Activated naive CD8-positive, alpha-beta T cell treated with anti-CD3 and anti-CD28 coated beads, Interleukin-2, amount 10 ng/mL, durations not matched to agents 7 days and 5 days (primary cell): ENCODE results near the gene GLIPR1L2. TPM values are rescaled to one million over a fixed set of nuclear protein-coding genes. Genes with fewer than 3 reads are reported as not detected.
A peak's percentile ranks its signal among the peaks of the same experiment; 100 is the strongest.
"Not testable (repeated sequence)": the region's sequence is repeated elsewhere in the genome, so short reads cannot be mapped to it uniquely, and the experiment has no call there.

Experiments used
- ATAC-seq: fragments of 150-1000 bp; cut with Tn5 transposase; one replicate; pipeline ENCODE4 v1.10.0; 2021; ENCODE audit warnings: low read depth, moderate library complexity
- POLR2A ChIA-PET: fragments of 350-600 bp; sonication (Branson Sonifier 250); formaldehyde crosslinking; loops from one replicate; lab custom pipeline; 2021; ENCODE audit warnings: antibody characterized with exemption; lab: Charles Lee
- DNase-seq: peaks from one replicate; pipeline ENCODE4 v3.0.0; 2021
- H3K27ac Mint-ChIP-seq: one replicate; pipeline ENCODE4 v1.8.0; 2022; ENCODE audit warnings: mild to moderate bottlenecking, mixed read lengths
- H3K27me3 Mint-ChIP-seq: one replicate; pipeline ENCODE4 v1.8.0; 2022; ENCODE audit warnings: mild to moderate bottlenecking, moderate library complexity, mixed read lengths
- H3K36me3 Mint-ChIP-seq: one replicate; pipeline ENCODE4 v1.8.0; 2021; ENCODE audit warnings: mild to moderate bottlenecking, mixed read lengths
- H3K4me1 Mint-ChIP-seq: one replicate; pipeline ENCODE4 v1.8.0; 2021; ENCODE audit warnings: mixed read lengths
- H3K4me3 Mint-ChIP-seq: one replicate; pipeline ENCODE4 v1.8.0; 2022; ENCODE audit warnings: mild to moderate bottlenecking, moderate library complexity, mixed read lengths
- H3K9me3 Mint-ChIP-seq: one replicate; pipeline ENCODE4 v1.8.0; 2021; ENCODE audit warnings: mixed read lengths
- total RNA-seq, 2 experiments: library from RNA; stranded (reverse); gene quantifications; one replicate each; pipeline ENCODE4 v1.2.3, GENCODE V29; 2021

Gene GLIPR1L2
- total RNA-seq: under 1 TPM in 1 of 2 experiments, not detected in 1; 0.28 TPM

DNA sequence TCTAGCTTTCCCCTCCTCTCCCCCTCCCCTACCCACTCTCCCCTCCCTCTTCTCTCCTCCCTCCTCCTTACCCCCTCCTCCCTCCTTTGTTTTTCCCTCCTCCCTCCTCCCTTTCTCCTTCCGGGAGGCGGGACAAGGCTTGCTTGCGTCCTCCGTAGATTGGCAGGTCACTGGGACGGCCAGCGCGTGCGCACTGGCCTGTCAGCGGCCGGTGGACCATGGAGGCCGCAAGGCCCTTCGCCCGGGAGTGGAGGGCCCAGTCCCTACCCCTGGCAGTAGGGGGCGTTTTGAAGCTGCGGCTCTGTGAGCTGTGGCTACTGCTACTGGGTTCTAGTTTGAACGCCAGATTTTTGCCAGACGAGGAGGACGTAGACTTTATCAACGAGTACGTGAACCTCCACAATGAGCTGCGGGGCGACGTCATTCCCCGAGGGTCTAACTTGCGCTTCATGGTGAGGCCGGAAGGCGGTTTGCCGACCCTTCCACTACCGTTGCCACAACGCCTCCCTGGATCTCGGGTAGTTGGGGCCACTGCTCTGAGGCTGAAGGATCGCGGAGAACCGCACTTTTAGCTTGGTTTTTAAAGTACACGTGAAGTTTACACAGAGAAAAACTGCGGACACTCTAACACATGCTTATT lies at the start of gene GLIPR1L2:
TSS of gene GLIPR1L2 (plus strand) at position 191 of the 640 bp plus-strand sequence. CDS start at position 219, 28 bp downstream.
- peaks cover 13% of the 10 kb centered on the region for H3K36me3 Mint-ChIP-seq
- POLR2A ChIA-PET: interaction anchor here (1.0 to 3.2 kb wide), 6 partner anchors 87 to 120 kb away, joined by 4 to 28 read pairs (median 6); partner anchors contain the start of genes GLIPR1 and KRR1
- peak within 1 kb of the TSS; percentile 93 for H3K27ac Mint-ChIP-seq
- peak; percentile 98 for ATAC-seq
- DNase-seq: peak; percentile 89
- H3K27me3 Mint-ChIP-seq: no peaks in the 10 kb centered on the region
- H3K4me1 Mint-ChIP-seq: peaks cover 30% of the 10 kb centered on the region
- H3K4me3 Mint-ChIP-seq: peak within 1 kb of the TSS; percentile 91
- no peaks in the 10 kb centered on the region for H3K9me3 Mint-ChIP-seq

DNA sequence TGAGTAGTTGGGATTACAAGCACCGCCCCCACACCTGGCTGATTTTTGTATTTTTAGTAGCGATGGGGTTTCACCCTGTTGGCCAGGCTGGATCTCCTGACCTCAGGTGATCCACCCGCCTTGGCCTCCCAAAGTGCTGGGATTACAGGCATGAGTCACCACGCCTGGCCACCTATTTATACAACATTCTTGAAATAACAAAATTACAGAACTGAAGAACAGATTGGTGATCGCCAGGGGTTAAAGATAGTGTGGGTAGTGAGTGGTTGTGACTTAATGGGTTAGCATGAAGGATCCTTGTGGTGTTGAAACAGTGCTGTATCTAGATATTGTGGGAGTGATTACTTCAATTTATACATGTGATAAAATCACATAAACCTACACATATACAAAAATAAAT lies 49.0 kb upstream of the GLIPR1L2 start:
- Mint-ChIP-seq H3K27me3 (peaks cover 6% of the 10 kb centered on the region), H3K4me3 (no peak overlapping the region), H3K27ac (no peak overlapping the region), H3K9me3 (peaks cover under 1% of the 10 kb centered on the region), H3K4me1 (peaks cover 13% of the 10 kb centered on the region), H3K36me3 (peaks cover 2% of the 10 kb centered on the region)
- DNase-seq: no peak
- POLR2A ChIA-PET: no interaction called here
- no peak for ATAC-seq

DNA sequence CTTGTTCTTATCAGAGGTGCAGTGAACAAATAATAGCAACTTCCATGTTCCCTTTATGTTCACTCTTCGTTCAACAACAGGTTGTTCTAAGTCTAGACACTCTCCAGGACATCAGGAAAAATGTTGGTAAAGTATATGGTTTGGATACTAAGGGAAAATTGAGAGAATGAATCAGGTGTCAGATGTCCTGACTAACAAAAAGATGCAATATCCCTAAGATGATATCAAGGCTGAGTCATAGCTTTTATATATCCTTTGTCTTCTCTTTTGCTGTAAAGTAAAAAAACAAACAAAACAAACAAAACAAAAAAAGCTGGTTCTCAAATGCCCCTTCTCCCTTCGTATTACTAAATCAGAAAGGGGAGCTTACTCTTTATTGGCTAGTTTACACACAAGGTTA lies 45.4 kb upstream of the GLIPR1L2 start:
- no peak overlapping the region for H3K4me3 Mint-ChIP-seq
- ATAC-seq (no peak), DNase-seq (no peak)
- H3K36me3 Mint-ChIP-seq: peaks cover 3% of the 10 kb centered on the region
- peaks cover 1% of the 10 kb centered on the region for H3K9me3 Mint-ChIP-seq
- H3K27ac Mint-ChIP-seq: no peak overlapping the region
- no peaks in the 10 kb centered on the region for H3K27me3 Mint-ChIP-seq
- peaks cover 6% of the 10 kb centered on the region for H3K4me1 Mint-ChIP-seq
- POLR2A ChIA-PET: no interaction called here

DNA sequence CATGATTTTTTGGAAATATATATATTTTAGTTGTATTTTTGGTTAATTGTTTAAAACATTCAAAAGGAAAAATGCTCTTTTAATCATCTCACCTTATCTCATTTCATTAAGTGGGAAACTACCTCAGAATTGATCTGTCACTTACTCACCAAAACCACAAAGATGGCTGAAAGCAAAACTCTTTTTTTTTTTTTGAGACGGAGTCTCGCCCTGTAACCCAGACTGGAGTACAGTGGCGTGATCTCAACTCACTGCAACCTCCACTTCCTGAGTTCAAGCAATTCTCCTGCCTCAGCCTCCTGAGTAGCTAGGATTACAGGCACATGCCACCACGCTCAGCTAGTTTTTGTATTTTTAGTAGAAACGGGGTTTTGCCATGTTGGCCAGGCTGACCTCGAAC lies 44.7 kb upstream of the GLIPR1L2 start:
- H3K36me3 Mint-ChIP-seq, H3K9me3 Mint-ChIP-seq, H3K27ac Mint-ChIP-seq, ATAC-seq, H3K27me3 Mint-ChIP-seq, H3K4me1 Mint-ChIP-seq, H3K4me3 Mint-ChIP-seq, DNase-seq, POLR2A ChIA-PET: not testable (repeated sequence)

DNA sequence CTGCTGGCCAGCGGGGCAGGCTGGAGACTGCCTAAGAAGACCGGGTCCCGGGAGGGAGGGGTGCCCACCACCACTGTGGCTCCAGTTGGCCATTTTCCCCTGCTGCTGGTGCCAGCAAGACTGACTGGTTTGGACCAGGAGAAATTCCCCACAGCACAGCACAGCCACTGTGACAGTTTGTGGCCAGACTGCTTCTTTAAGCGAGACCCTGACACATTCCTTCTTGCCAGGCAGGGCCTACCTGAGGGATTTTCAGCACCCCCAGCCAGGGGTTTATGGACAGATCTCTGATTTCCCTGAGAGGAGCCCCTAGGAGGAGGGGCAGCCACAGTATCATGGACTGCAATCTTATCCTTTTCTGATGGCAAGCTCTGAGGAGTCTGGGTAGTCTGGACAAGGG lies 40.9 kb upstream of the GLIPR1L2 start:
- Mint-ChIP-seq H3K9me3 (peaks cover 17% of the 10 kb centered on the region), H3K27ac (no peak overlapping the region), H3K36me3 (peaks cover 18% of the 10 kb centered on the region), H3K4me1 (peaks cover 11% of the 10 kb centered on the region), H3K27me3 (no peaks in the 10 kb centered on the region), H3K4me3 (no peak overlapping the region)
- POLR2A ChIA-PET: no interaction called here
- ATAC-seq (no peak), DNase-seq (no peak)

DNA sequence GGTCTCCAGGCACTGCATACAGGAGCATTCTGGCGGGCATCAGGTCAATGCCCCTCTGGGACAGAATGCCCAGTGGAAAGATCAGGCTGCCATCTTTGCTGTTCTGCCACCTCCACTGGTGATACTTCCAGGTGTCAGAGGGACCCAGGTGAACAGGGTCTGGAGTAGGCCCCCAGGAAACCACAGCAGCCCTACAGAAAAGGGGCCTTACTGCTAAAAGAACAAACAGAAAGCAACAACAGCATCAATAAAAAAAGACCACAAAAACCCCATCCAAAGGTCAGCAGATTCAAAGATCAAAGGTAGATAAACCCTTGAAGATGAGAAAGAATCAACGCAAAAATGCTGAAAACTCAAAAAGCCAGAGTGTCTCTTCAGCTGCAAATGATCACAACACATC lies 40.5 kb upstream of the GLIPR1L2 start:
- Mint-ChIP-seq H3K4me1 (peaks cover 11% of the 10 kb centered on the region), H3K9me3 (peaks cover 20% of the 10 kb centered on the region), H3K27me3 (no peaks in the 10 kb centered on the region), H3K36me3 (peaks cover 21% of the 10 kb centered on the region), H3K27ac (no peak overlapping the region), H3K4me3 (no peak overlapping the region)
- POLR2A ChIA-PET: no interaction called here
- no peak for ATAC-seq
- DNase-seq: no peak

DNA sequence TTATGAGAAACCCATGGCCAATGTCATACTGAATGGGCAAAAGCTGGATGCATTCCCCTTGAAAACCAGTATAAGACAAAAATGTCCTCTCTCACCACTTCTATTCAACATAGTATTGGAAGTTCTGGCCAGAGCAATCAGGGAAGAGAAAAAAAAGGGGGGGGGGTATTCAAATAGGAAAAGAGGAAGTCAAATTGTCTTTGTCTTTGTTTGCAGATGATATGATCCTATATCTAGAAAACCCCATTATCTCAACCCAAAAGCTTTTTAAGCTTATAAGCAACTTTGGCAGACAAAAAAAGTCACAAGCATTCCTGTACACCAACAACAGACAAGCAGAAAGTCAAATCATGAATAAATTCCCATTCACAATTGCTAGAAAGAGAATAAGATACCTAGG lies 36.9 kb upstream of the GLIPR1L2 start:
- POLR2A ChIA-PET: no interaction called here
- Mint-ChIP-seq H3K4me1 (peaks cover 8% of the 10 kb centered on the region), H3K27me3 (no peaks in the 10 kb centered on the region), H3K36me3 (peaks cover 18% of the 10 kb centered on the region), H3K4me3 (no peak overlapping the region), H3K9me3 (peaks cover 18% of the 10 kb centered on the region), H3K27ac (no peak overlapping the region)
- DNase-seq: no peak
- ATAC-seq: no peak

DNA sequence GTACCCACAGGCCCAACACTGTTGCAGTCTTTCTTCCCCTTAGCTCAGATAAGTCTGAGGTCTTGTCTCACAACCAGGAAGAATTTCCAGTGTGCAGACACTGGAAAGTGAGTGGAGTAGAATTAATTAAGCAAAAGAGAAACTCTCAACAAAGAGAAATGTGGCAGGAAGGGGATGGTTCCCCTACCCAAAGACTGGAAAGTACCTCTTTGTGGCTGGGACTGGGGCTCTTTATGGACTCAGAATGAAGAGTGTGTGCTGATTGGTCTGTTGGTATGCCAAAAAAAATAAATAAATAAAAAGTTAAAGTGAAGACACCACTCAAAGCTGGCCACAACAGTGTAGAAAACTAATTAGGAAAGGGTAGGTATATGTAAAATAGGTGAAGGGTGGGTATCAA lies 30.0 kb upstream of the GLIPR1L2 start:
- peaks cover 11% of the 10 kb centered on the region for H3K36me3 Mint-ChIP-seq
- peaks cover 6% of the 10 kb centered on the region for H3K9me3 Mint-ChIP-seq
- peaks cover 2% of the 10 kb centered on the region for H3K4me1 Mint-ChIP-seq
- no peak overlapping the region for H3K4me3 Mint-ChIP-seq
- no peaks in the 10 kb centered on the region for H3K27me3 Mint-ChIP-seq
- no peak overlapping the region for H3K27ac Mint-ChIP-seq
- POLR2A ChIA-PET: no interaction called here
- ATAC-seq: no peak
- no peak for DNase-seq

DNA sequence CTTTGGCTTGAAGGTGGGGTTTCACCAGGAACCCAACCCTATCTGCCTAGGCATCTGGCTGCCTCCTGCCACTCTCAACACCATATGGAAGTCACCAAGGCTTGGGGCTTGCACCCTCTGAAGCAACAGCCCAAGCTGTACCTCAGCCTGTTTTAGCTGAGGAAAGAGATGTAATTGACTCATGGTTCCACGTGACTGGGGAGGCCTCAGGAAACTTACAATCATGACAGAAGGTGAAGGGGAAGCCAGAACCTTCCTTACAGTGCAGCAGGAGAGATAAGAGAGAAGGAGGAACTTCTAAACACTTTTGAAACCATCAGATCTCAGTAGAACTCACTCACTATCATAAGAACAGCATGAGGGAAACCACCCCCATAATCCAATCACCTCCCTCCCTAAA lies 29.5 kb upstream of the GLIPR1L2 start:
- peaks cover 6% of the 10 kb centered on the region for H3K9me3 Mint-ChIP-seq

DNA sequence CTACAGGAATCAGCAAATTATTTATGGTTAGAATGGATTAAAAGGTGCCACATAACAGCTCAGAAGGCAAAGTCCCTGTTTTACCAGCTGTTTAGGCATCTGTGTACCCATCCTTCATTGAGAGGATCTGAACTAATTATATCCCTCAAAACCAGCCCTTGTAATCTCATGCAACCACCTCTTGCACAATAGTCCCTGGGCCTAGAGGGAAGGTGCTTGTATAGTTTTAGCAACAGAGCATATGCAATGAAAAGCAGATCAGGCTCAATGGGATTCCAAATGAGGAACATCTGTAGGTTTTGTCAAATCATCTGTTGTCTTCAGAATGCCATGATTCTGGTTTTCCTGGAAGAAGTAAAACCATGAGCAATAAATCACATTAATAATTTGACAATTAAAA lies 26.0 kb upstream of the GLIPR1L2 start:
- ATAC-seq (no peak), DNase-seq (no peak)
- POLR2A ChIA-PET: no interaction called here
- Mint-ChIP-seq H3K4me3 (no peak overlapping the region), H3K27ac (no peak overlapping the region), H3K4me1 (peaks cover 6% of the 10 kb centered on the region), H3K27me3 (no peaks in the 10 kb centered on the region), H3K36me3 (peaks cover 11% of the 10 kb centered on the region), H3K9me3 (peaks cover 5% of the 10 kb centered on the region)

More for the DNA sequence above, 29.5 kb upstream of the GLIPR1L2 start:
- Mint-ChIP-seq H3K4me1 (peaks cover 2% of the 10 kb centered on the region), H3K4me3 (no peak overlapping the region), H3K36me3 (peaks cover 11% of the 10 kb centered on the region), H3K27me3 (no peaks in the 10 kb centered on the region), H3K27ac (no peak overlapping the region)
- ATAC-seq (no peak), DNase-seq (no peak)
- POLR2A ChIA-PET: no interaction called here

DNA sequence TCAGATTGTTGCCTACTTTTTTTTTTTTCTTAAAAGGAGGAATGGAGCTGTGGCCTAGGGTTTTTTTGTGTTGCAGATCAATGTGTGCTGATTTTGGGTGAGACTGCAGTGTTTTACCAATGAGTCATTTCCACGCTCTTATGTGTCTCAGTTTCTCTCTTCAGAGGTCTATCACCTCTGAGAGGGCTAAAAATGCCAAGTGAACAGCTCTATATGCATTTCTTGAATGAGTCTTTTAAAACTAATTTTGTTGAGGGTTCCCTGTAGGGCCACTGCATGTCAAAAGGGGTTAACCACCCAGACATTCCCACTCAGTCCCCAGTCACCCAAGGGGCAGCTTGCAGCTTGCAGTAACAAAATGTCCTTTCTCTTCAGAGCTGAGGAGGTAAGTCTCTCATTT lies 24.3 kb upstream of the GLIPR1L2 start:
- POLR2A ChIA-PET: no interaction called here

DNA sequence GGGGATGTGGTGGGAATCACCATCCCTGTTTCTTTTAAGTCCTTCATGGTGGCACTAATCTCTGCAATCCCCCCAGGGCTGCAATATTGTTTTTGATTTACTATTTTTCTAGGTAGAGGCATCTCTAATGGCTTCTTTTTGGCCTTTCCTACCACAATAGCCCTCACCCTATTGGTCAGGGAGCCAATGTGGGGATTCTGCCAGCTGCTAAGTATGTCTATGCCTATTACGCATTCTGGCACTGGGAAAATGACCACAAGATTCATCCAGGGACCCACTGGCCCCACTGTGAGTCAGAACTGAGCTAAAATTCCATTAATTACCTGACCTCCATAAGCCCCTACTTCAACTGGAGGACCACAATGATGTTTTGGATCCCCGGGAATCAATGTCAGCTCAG lies 15.9 kb upstream of the GLIPR1L2 start:
- H3K9me3 Mint-ChIP-seq: no peaks in the 10 kb centered on the region
- H3K36me3 Mint-ChIP-seq: peaks cover 3% of the 10 kb centered on the region
- POLR2A ChIA-PET: no interaction called here
- no peak for DNase-seq
- H3K4me3 Mint-ChIP-seq: no peak overlapping the region
- H3K27ac Mint-ChIP-seq: no peak overlapping the region
- H3K4me1 Mint-ChIP-seq: peaks cover 2% of the 10 kb centered on the region
- H3K27me3 Mint-ChIP-seq: no peaks in the 10 kb centered on the region
- ATAC-seq: no peak

More for the DNA sequence above, 24.3 kb upstream of the GLIPR1L2 start:
- ATAC-seq: no peak
- Mint-ChIP-seq H3K4me3 (no peak overlapping the region), H3K9me3 (peaks cover 3% of the 10 kb centered on the region), H3K36me3 (peaks cover 3% of the 10 kb centered on the region), H3K4me1 (peaks cover 4% of the 10 kb centered on the region), H3K27ac (no peak overlapping the region), H3K27me3 (no peaks in the 10 kb centered on the region)
- no peak for DNase-seq

DNA sequence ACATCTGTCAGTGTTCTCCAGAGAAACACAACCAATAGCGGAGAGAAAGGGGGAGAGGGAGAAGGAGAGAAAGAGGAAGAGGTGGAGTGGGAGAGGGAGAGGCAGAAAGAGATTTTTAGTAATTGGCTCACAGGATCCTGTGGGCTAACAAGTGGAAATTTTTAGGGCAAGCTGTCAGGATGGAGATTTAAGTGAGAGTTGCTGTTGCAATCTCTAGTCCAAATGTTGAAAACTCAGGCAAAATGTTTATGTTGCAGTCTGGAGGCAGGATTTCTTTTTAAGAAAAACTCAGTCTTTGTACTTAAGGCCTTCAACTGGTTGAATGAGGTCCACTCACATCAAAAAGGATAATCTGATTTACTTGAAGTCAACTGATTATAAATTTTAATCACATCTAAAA lies 12.5 kb upstream of the GLIPR1L2 start:
- no peak overlapping the region for H3K4me3 Mint-ChIP-seq
- no peaks in the 10 kb centered on the region for H3K27me3 Mint-ChIP-seq
- POLR2A ChIA-PET: no interaction called here
- peaks cover 2% of the 10 kb centered on the region for H3K9me3 Mint-ChIP-seq
- peaks cover 2% of the 10 kb centered on the region for H3K4me1 Mint-ChIP-seq
- ATAC-seq (no peak), DNase-seq (no peak)
- no peak overlapping the region for H3K27ac Mint-ChIP-seq
- H3K36me3 Mint-ChIP-seq: peaks cover 3% of the 10 kb centered on the region

DNA sequence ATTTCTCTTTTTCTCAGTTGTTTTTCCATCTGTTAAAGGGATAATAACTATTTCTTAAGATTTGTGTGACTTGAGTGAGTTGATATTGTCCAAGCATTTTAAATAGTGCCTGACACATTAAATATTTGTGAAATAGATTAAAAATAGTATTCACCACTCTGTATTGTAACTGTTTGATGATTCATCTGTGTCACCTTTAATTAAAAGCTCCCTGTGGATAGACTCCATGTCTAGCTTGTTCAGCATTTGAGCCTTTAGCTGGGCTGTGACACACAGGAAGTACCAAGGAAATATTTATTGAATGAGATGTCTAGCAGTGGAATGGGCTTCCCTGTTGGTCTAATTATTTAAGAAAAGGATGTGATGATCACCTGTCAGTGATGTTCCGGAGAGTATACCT lies 1.8 kb upstream of the GLIPR1L2 start:
- peak overlapping the region; percentile 93 for H3K27ac Mint-ChIP-seq
- no peak for DNase-seq
- H3K4me1 Mint-ChIP-seq: peaks cover 26% of the 10 kb centered on the region
- H3K9me3 Mint-ChIP-seq: no peaks in the 10 kb centered on the region
- H3K4me3 Mint-ChIP-seq: peak overlapping the region; percentile 23
- H3K27me3 Mint-ChIP-seq: no peaks in the 10 kb centered on the region
- ATAC-seq: no peak
- POLR2A ChIA-PET: interaction anchor here (3.2 kb wide), 1 partner anchor 92 kb away, joined by 28 read pairs; the partner anchor contains the start of gene GLIPR1
- peaks cover 13% of the 10 kb centered on the region for H3K36me3 Mint-ChIP-seq
